ENCODE measurements around the gene SLC22A17.

SLC22A17 gene

DNA sequence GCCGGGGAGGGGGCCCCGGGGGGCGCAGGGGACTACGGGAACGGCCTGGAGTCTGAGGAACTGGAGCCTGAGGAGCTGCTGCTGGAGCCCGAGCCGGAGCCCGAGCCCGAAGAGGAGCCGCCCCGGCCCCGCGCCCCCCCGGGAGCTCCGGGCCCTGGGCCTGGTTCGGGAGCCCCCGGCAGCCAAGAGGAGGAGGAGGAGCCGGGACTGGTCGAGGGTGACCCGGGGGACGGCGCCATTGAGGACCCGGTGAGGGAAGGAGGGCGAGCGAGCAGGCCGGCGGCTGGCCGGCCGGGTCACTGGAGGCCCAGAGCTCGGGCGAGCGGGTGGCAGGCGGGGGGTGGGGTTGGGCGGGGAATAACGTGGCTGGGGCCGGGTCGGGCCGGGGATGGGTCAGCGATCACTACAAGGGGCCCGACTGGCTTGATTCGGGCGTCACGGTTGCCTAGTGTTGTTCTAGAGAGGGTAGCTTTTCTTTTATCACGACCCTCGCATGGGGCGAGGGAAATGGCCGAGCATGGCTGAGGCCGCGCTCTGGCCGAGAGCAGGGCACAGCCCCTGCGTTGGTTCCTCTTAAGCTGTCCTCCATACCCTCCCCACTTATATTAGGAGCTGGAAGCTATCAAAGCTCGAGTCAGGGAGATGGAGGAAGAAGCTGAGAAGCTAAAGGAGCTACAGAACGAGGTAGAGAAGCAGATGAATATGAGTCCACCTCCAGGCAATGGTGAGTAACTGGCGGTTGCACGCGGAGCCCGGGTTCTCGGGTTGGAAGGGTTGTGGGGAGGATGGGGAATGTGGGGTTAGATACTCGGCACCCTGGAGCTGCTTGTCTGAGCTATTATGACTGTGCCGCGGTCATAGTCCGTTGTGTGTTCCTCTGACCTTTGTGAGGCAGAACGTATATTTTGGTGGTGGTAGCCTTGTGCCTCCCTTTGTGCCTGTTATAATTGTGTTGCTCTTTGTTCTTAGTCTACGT is 30.8 kb downstream of the SLC22A17 start:
- TF ChIP-seq CTCF (IDR thresholded peaks at IDR 0.05; ENCODE audit: low read depth, low read length), result no peak
- peak overlapping the region; percentile 74 for H3K4me3 ChIP-seq (ENCODE audit: low read depth, low read length)

- H3K4me3 ChIP-seq (ENCODE audit: low read depth, low read length), result peak within 1 kb of the TSS; percentile 74
- no peak for TF ChIP-seq CTCF (IDR thresholded peaks at IDR 0.05; ENCODE audit: low read depth, low read length)
These were observed 31.8 kb downstream of the SLC22A17 start, which contains the start of gene PABPN1 for GRCh38 chr14:23320584-23321571. TSS of gene PABPN1 (plus strand) at chr14:23321457. CDS start at chr14:23321470, 13 bp downstream.

GRCh38 chr14:23319746-23320583 is 32.7 kb downstream of the SLC22A17 start:
- H3K4me3 ChIP-seq (ENCODE audit: low read depth, low read length), result peak overlapping the region; percentile 45
- TF ChIP-seq CTCF (IDR thresholded peaks at IDR 0.05; ENCODE audit: low read depth, low read length), result no peak

DNA sequence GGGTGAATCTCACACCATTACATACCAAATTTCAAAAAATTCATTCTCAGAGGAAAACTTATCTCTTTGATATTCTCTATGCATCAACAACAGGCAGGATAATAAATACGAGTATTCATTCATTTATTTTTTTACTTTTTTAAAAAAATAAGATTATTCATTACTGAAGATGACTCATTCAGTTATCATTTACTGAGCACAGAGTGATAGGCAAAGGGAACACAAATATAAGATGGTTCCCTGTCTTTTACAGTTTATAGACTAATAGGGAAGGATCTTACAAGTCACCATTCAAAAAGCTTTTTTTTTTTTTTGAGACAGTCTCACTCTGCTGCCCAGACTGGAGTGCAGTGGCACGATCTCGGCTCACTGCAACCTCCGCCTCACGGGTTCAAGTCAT is 36.4 kb downstream of the SLC22A17 start:
- H3K4me3 ChIP-seq (ENCODE audit: low read depth, low read length), result no peak overlapping the region
- no peak for TF ChIP-seq CTCF (IDR thresholded peaks at IDR 0.05; ENCODE audit: low read depth, low read length)

- TF ChIP-seq CTCF (IDR thresholded peaks at IDR 0.05; ENCODE audit: low read depth, low read length), result no peak
- H3K4me3 ChIP-seq (ENCODE audit: low read depth, low read length), result no peak overlapping the region
These were observed 42.1 kb downstream of the SLC22A17 start for GRCh38 chr14:23310546-23310945.

- no peak for TF ChIP-seq CTCF (IDR thresholded peaks at IDR 0.05; ENCODE audit: low read depth, low read length)
- peak overlapping the region; percentile 97; the same call in 1 of the 2 replicates for H3K4me3 ChIP-seq (ENCODE audit: low read depth, low read length)
These were observed 43.8 kb downstream of the SLC22A17 start for GRCh38 chr14:23308721-23309445.

Measured in WI38 (cell line).